ENCODE measurements around the gene SPTY2D1.

DNA sequence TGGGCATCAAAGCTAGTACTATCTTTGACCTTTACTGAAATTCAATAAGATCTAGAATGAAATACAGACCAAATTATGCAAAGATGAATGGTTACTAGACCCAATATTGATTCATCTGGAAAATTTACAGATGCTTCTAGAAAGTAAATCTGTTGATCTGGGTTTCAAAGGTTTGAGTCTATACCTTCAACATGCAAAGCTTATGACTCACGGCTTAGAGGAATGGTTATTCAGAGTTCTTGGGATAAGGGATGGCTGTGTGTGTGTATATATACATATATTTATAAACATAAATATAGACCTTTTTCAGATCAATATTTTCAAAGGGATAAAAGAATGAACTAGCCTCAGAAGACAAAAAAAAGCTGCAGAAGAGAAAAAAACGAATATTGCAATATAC is 1.3 kb downstream of the SPTY2D1 start:
- TF ChIP-seq, protein P1, sequence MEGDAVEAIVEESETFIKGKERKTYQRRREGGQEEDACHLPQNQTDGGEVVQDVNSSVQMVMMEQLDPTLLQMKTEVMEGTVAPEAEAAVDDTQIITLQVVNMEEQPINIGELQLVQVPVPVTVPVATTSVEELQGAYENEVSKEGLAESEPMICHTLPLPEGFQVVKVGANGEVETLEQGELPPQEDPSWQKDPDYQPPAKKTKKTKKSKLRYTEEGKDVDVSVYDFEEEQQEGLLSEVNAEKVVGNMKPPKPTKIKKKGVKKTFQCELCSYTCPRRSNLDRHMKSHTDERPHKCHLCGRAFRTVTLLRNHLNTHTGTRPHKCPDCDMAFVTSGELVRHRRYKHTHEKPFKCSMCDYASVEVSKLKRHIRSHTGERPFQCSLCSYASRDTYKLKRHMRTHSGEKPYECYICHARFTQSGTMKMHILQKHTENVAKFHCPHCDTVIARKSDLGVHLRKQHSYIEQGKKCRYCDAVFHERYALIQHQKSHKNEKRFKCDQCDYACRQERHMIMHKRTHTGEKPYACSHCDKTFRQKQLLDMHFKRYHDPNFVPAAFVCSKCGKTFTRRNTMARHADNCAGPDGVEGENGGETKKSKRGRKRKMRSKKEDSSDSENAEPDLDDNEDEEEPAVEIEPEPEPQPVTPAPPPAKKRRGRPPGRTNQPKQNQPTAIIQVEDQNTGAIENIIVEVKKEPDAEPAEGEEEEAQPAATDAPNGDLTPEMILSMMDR (IDR thresholded peaks at IDR 0.05), result no peak
- TF ChIP-seq ZFX (IDR thresholded peaks at IDR 0.05; ENCODE audit: borderline replicate concordance), result no peak

Data from 22Rv1 (cell line).